K562 (cell line): ENCODE measurements around the gene CDIPT. TPM values are rescaled to one million over a fixed set of nuclear protein-coding genes. Genes with fewer than 3 reads are reported as not detected.

ENCODE experiments used
- ATAC-seq: fragments of 200-7000 bp; cut with Tn5 transposase; 3 replicates; pipeline ENCODE4 v1.9.1; 2020; ENCODE audit warnings: moderate library complexity
- BruUV-seq: library from RNA; stranded (reverse); fragments of 400-500 nt; replicated peaks from 2 replicates; lab custom pipeline; 2021; lab: Mats Ljungman, UMichigan
- CTCF ChIA-PET: fragments of 300-600 bp; formaldehyde crosslinking; extraction: SDS; loops from one replicate; lab custom pipeline; 2021; ENCODE audit warnings: low intra/inter-chr PET ratio; lab: Yijun Ruan, JAX
- POLR2A ChIA-PET: fragments of 300-600, 350-650 bp; sonication (Branson Sonifier 250); formaldehyde crosslinking; extraction: SDS; loops from one replicate; lab custom pipeline; 2021; ENCODE audit warnings: antibody characterized with exemption, inconsistent platforms; lab: Yijun Ruan, JAX
- DNase-seq, 4 experiments: peaks; one replicate each; pipeline versions ENCODE4 v3.0.0 to v3.0.0-alpha.2; 2011 to 2018; ENCODE audit warnings: low spot score in 3 of 4, mixed read lengths in 3 of 4; ENCODE audit errors: extremely low read depth in 1 of 4
- FAIRE-seq: peaks from 2 replicates; lab custom pipeline; 2011; peaks lifted over from hg19 to GRCh38; lab: Jason Lieb, UNC
- H2AFZ ChIP-seq: 2 replicates; pipeline ENCODE4 v1.6.0; 2011; ENCODE audit warnings: low read depth, low read length, control low read depth, inconsistent platforms
- H3K27ac ChIP-seq: fragments of 200-600 bp; 3 replicates; pipeline ENCODE4 v1.8.0; 2011; ENCODE audit warnings: low read depth, mild to moderate bottlenecking, control low read depth, inconsistent platforms, low read length, moderate library complexity, mixed read lengths; ENCODE audit errors: extremely low read depth
- H3K27me3 ChIP-seq, 2 experiments: fragments of 300-600 bp in 1 of 2; 2 replicates in 1 of 2; 3 replicates in 1 of 2; pipeline versions ENCODE4 v1.6.0 to v1.8.0; 2011; ENCODE audit warnings: inconsistent platforms in 2 of 2, low read length in 2 of 2, mild to moderate bottlenecking in 1 of 2, mixed read lengths in 1 of 2, moderate library complexity in 1 of 2; ENCODE audit not compliant: control insufficient read depth in 2 of 2, insufficient read depth in 2 of 2
- H3K36me3 ChIP-seq: fragments of 300-600 bp; 3 replicates; pipeline ENCODE4 v1.8.0; 2011; ENCODE audit warnings: mild to moderate bottlenecking, low read length, inconsistent platforms; ENCODE audit not compliant: control insufficient read depth, insufficient read depth
- H3K4me1 ChIP-seq, 2 experiments: fragments of 200-600 bp in 1 of 2; replicated peaks in 1 of 2; 2 replicates in 1 of 2; 3 replicates in 1 of 2; pipeline versions ENCODE4 v1.5.1 to v1.8.0; 2011; ENCODE audit warnings: inconsistent platforms in 2 of 2, low read length in 2 of 2, mild to moderate bottlenecking in 1 of 2, mixed read lengths in 1 of 2, moderate library complexity in 1 of 2; ENCODE audit not compliant: control insufficient read depth in 2 of 2, insufficient read depth in 2 of 2
- H3K4me2 ChIP-seq: 2 replicates; pipeline ENCODE4 v1.6.1; 2011; ENCODE audit warnings: low read length, control low read depth, inconsistent platforms, mixed read lengths; ENCODE audit not compliant: insufficient read depth
- H3K4me3 ChIP-seq: fragments of 200-600 bp; sonication (generic), shearing (Covaris generic); 2 replicates; pipeline ENCODE4 v1.5.1; 2016; ENCODE audit warnings: control low read depth, inconsistent platforms
- H3K79me2 ChIP-seq: fragments of 200-600 bp; 3 replicates; pipeline ENCODE4 v1.8.0; 2011; ENCODE audit warnings: low read length, inconsistent platforms; ENCODE audit not compliant: control insufficient read depth, insufficient read depth
- H3K9ac ChIP-seq, 2 experiments: 2 replicates each; pipeline versions ENCODE4 v1.6.0 to v1.6.1; 2011; ENCODE audit warnings: low read depth in 2 of 2, low read length in 2 of 2, control low read depth in 1 of 2, inconsistent platforms in 1 of 2, mild to moderate bottlenecking in 1 of 2, mixed read lengths in 1 of 2; ENCODE audit not compliant: insufficient read depth in 1 of 2
- H3K9me1 ChIP-seq: one replicate; pipeline ENCODE4 v1.6.0; 2011; ENCODE audit warnings: inconsistent platforms, mild to moderate bottlenecking, low read length, moderate library complexity; ENCODE audit not compliant: control insufficient read depth, insufficient read depth
- H3K9me3 ChIP-seq: replicated peaks from 2 replicates; pipeline ENCODE4 v1.5.1; 2011; ENCODE audit warnings: low read depth, low read length, inconsistent platforms; ENCODE audit not compliant: control insufficient read depth, insufficient read depth
- H4K20me1 ChIP-seq: replicated peaks from 2 replicates; pipeline ENCODE4 v1.6.1; 2011; ENCODE audit warnings: low read length, inconsistent platforms, mixed read lengths; ENCODE audit not compliant: control insufficient read depth, insufficient read depth
- HNRNPUL1 ChIP-seq: fragments of 200-400 bp; formaldehyde crosslinking; IDR thresholded peaks from 2 replicates; pipeline ENCODE4 v1.6.1; 2017; ENCODE audit warnings: low read length
- KDM1A ChIP-seq, 2 experiments: fragments of 450-650 bp; IDR thresholded peaks; 2 replicates each; pipeline ENCODE4 v1.6.1; 2016; ENCODE audit warnings: mild to moderate bottlenecking in 2 of 2
- MAZ ChIP-seq, 2 experiments: fragments of 450-650 bp in 1 of 2; sonication (generic) in 1 of 2; formaldehyde crosslinking; IDR thresholded peaks in 1 of 2; conservative IDR thresholded peaks in 1 of 2; 2 replicates each; pipeline versions ENCODE4 v1.4.0 to v1.5.0; 2020; ENCODE audit warnings: mild to moderate bottlenecking in 1 of 2, missing genetic modification reagents in 1 of 2
- NR4A1 ChIP-seq, 2 experiments: fragments of 250-450 bp in 1 of 2; fragments of 450-650 bp in 1 of 2; sonication (Bioruptor Pico) in 1 of 2; IDR thresholded peaks; 2 replicates each; pipeline versions ENCODE4 v1.4.0 to v1.6.1; 2016 to 2020; ENCODE audit warnings: mild to moderate bottlenecking in 2 of 2, missing compliant biosample characterization in 1 of 2, missing genetic modification characterization in 1 of 2, moderate library complexity in 1 of 2
- SP2 ChIP-seq: IDR thresholded peaks from 2 replicates; pipeline ENCODE4 v1.6.1; 2011; ENCODE audit warnings: mild to moderate bottlenecking, low read depth, low read length, moderate library complexity; ENCODE audit not compliant: poor library complexity, severe bottlenecking; ENCODE audit errors: extremely low read depth
- ZNF253 ChIP-seq: fragments of 250-450 bp; sonication (Bioruptor Pico); conservative IDR thresholded peaks from 2 replicates; pipeline ENCODE4 v1.6.1; 2021; ENCODE audit warnings: mild to moderate bottlenecking
- ZNF707 ChIP-seq: fragments of 250-450 bp; sonication (Bioruptor Pico); conservative IDR thresholded peaks from 2 replicates; pipeline ENCODE4 v1.8.0; 2022; ENCODE audit warnings: inconsistent platforms, mild to moderate bottlenecking, moderate library complexity
- WGBS: fragments of 100-300 bp; shearing (Covaris generic); methylation state at CpG from one replicate; pipeline ENCODE4 v1.1.6; 2016; ENCODE audit warnings: low coverage, mixed read lengths; ENCODE audit not compliant: insufficient coverage; ENCODE audit errors: missing lambda C conversion rate; 5-methylcytosine and 5-hydroxymethylcytosine counted together
- in situ Hi-C: fragments of 300-500 bp; cut with MboI; formaldehyde crosslinking; loops from 4 replicates; pipeline ENCODE4 v1.15.0; 2018; ENCODE audit warnings: inconsistent platforms, mixed read lengths
- intact Hi-C: fragments of 100-400 bp; cut with micrococcal nuclease; formaldehyde crosslinking; loops from 2 replicates; pipeline ENCODE4 v1.14.2; 2022
- polyA plus RNA-seq, 8 experiments: library from polyadenylated mRNA; depleted of rRNA in 4 of 8; stranded (reverse) in 5 of 8; unstranded in 3 of 8; fragments of >200 nt; fragmentation: Nextera tagmentation in 2 of 8; fragmentation: Illumina TruSeq in 1 of 8; extraction: Ambion mirVana in 2 of 8; extraction: Trizol in 1 of 8; gene quantifications; 2 replicates each; pipeline versions ENCODE4 v1.2.1 to v1.2.3, GENCODE V29; 2011 to 2014; ENCODE audit warnings: inconsistent platforms in 1 of 8, missing spikeins in 1 of 8
- total RNA-seq, 7 experiments: library from RNA; depleted of rRNA in 6 of 7; stranded (reverse); fragments of >200 nt in 6 of 7; fragmentation: Illumina TruSeq in 2 of 7; extraction: Trizol in 2 of 7; gene quantifications; 2 replicates each; pipeline versions ENCODE4 v1.2.1 to v1.2.3, GENCODE V29; 2011 to 2021; ENCODE audit warnings: low replicate concordance in 1 of 7
- TF ChIP-seq, protein P1 (sequence below): fragments of 450-650 bp; IDR thresholded peaks from 2 replicates; pipeline ENCODE4 v1.6.1; 2014; ENCODE audit warnings: low read depth, mild to moderate bottlenecking, moderate library complexity, borderline replicate concordance
- TF ChIP-seq, protein P2 (sequence below): fragments of 450-650 bp; IDR thresholded peaks from 2 replicates; pipeline ENCODE4 v1.7.1; 2018; ENCODE audit warnings: mild to moderate bottlenecking, low read depth; ENCODE audit not compliant: partially characterized antibody
- TF ChIP-seq, protein P3 (sequence below): fragments of 450-650 bp; formaldehyde crosslinking; IDR thresholded peaks from 2 replicates; pipeline ENCODE4 v1.4.0; 2020; ENCODE audit warnings: mild to moderate bottlenecking
- TF ChIP-seq, protein P4 (sequence below): fragments of 150-350 bp; conservative IDR thresholded peaks from 2 replicates; pipeline ENCODE4 v1.6.1; 2014; ENCODE audit warnings: low read length
- TF ChIP-seq, protein P5 (sequence below): sonication (generic); IDR thresholded peaks from 2 replicates; pipeline ENCODE4 v1.6.1; 2016

CDIPT gene
- total and polyA plus RNA-seq, 9 of the 15 experiments (the other 6 are each of a cell fraction or from before 2014, with no cell fraction given) = 1.3 to 37.0 (median 23.0) TPM

DNA sequence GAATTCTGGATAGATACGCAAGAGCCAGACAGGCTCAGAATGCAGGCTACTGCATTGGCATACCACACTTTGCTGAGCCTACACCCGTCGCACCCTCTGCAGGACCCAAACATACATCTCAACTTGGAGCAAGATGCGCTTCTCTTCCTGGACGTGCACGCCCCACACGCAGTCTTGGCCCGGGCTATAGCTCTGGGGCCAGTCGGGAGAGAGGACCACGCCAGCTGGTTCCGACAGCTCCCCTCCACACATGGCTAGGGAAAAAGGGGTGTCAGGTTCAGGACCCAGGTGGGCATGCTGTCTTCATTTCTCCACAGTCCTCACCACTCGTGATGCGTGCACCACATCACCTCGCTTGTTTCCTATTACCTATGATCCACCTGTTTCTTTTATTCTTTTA is 15.1 kb upstream of the CDIPT start:
- Histone ChIP-seq H3K4me1 (peaks cover 8 to 29% of the 10 kb centered on the region in 2 experiments; a peak in 4 of 5 replicates), H3K4me2 (no peak overlapping the region), H4K20me1 (no peaks in the 10 kb centered on the region), H3K36me3 (no peaks in the 10 kb centered on the region), H3K9me1 (no peaks in the 10 kb centered on the region), H3K9ac (no peak overlapping the region), H3K9me3 (no peaks in the 10 kb centered on the region), H3K27me3 (peaks cover 6 to 7% of the 10 kb centered on the region in 2 experiments; a peak in 4 of 5 replicates), H3K79me2 (no peaks in the 10 kb centered on the region), H3K4me3 (no peak overlapping the region), H3K27ac (no peak overlapping the region), H2AFZ (peak overlapping the region; percentile 2; the same call in 1 of the 2 replicates)
- FAIRE-seq = no peak
- ChIA-PET POLR2A (interaction anchor here (0.5 to 1.8 kb wide), 4 partner anchors 10 to 1216 kb away, joined by 3 to 5 read pairs (median 4); partner anchors contain the start of genes CDIPT and VKORC1), CTCF (no interaction called here)
- 50% methylated on average over 14 of the region's 14 CpGs for WGBS
- intact Hi-C loops = no loop called here
- DNase-seq = no peak
- no peak for ATAC-seq
- no TSS peak for BruUV-seq
- in situ Hi-C loops = no loop called here
- TF ChIP-seq, protein P1, sequence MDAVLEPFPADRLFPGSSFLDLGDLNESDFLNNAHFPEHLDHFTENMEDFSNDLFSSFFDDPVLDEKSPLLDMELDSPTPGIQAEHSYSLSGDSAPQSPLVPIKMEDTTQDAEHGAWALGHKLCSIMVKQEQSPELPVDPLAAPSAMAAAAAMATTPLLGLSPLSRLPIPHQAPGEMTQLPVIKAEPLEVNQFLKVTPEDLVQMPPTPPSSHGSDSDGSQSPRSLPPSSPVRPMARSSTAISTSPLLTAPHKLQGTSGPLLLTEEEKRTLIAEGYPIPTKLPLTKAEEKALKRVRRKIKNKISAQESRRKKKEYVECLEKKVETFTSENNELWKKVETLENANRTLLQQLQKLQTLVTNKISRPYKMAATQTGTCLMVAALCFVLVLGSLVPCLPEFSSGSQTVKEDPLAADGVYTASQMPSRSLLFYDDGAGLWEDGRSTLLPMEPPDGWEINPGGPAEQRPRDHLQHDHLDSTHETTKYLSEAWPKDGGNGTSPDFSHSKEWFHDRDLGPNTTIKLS = no peak
- TF ChIP-seq SP2 = no peak
- TF ChIP-seq ZNF253 (CRISPR knock-in tag) = no peak
- no peak for TF ChIP-seq HNRNPUL1
- TF ChIP-seq, protein P2, sequence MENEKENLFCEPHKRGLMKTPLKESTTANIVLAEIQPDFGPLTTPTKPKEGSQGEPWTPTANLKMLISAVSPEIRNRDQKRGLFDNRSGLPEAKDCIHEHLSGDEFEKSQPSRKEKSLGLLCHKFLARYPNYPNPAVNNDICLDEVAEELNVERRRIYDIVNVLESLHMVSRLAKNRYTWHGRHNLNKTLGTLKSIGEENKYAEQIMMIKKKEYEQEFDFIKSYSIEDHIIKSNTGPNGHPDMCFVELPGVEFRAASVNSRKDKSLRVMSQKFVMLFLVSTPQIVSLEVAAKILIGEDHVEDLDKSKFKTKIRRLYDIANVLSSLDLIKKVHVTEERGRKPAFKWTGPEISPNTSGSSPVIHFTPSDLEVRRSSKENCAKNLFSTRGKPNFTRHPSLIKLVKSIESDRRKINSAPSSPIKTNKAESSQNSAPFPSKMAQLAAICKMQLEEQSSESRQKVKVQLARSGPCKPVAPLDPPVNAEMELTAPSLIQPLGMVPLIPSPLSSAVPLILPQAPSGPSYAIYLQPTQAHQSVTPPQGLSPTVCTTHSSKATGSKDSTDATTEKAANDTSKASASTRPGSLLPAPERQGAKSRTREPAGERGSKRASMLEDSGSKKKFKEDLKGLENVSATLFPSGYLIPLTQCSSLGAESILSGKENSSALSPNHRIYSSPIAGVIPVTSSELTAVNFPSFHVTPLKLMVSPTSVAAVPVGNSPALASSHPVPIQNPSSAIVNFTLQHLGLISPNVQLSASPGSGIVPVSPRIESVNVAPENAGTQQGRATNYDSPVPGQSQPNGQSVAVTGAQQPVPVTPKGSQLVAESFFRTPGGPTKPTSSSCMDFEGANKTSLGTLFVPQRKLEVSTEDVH = no peak
- TF ChIP-seq MAZ (CRISPR knock-in tag; conservative IDR thresholded peaks at IDR 0.05 in 1 of 2, IDR thresholded peaks at IDR 0.05 in 1 of 2) = no peak
- TF ChIP-seq, protein P3, sequence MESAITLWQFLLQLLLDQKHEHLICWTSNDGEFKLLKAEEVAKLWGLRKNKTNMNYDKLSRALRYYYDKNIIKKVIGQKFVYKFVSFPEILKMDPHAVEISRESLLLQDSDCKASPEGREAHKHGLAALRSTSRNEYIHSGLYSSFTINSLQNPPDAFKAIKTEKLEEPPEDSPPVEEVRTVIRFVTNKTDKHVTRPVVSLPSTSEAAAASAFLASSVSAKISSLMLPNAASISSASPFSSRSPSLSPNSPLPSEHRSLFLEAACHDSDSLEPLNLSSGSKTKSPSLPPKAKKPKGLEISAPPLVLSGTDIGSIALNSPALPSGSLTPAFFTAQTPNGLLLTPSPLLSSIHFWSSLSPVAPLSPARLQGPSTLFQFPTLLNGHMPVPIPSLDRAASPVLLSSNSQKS (CRISPR knock-in tag) = no peak
- TF ChIP-seq ZNF707 = no peak
- TF ChIP-seq NR4A1 (CRISPR knock-in tag; IDR thresholded peaks at IDR 0.05) = no peak
- TF ChIP-seq NR4A1 (tag; IDR thresholded peaks at IDR 0.05) = no peak
- no peak for TF ChIP-seq KDM1A (IDR thresholded peaks at IDR 0.05)
- TF ChIP-seq, protein P4, sequence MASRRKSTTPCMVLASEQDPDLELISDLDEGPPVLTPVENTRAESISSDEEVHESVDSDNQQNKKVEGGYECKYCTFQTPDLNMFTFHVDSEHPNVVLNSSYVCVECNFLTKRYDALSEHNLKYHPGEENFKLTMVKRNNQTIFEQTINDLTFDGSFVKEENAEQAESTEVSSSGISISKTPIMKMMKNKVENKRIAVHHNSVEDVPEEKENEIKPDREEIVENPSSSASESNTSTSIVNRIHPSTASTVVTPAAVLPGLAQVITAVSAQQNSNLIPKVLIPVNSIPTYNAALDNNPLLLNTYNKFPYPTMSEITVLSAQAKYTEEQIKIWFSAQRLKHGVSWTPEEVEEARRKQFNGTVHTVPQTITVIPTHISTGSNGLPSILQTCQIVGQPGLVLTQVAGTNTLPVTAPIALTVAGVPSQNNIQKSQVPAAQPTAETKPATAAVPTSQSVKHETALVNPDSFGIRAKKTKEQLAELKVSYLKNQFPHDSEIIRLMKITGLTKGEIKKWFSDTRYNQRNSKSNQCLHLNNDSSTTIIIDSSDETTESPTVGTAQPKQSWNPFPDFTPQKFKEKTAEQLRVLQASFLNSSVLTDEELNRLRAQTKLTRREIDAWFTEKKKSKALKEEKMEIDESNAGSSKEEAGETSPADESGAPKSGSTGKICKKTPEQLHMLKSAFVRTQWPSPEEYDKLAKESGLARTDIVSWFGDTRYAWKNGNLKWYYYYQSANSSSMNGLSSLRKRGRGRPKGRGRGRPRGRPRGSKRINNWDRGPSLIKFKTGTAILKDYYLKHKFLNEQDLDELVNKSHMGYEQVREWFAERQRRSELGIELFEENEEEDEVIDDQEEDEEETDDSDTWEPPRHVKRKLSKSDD = no peak
- TF ChIP-seq, protein P5, sequence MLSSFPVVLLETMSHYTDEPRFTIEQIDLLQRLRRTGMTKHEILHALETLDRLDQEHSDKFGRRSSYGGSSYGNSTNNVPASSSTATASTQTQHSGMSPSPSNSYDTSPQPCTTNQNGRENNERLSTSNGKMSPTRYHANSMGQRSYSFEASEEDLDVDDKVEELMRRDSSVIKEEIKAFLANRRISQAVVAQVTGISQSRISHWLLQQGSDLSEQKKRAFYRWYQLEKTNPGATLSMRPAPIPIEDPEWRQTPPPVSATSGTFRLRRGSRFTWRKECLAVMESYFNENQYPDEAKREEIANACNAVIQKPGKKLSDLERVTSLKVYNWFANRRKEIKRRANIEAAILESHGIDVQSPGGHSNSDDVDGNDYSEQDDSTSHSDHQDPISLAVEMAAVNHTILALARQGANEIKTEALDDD = no peak
